GM18861 (cell line): ENCODE results near the gene OPN1SW.

Source experiments
- ATAC-seq: cut with Tn5 transposase; IDR thresholded peaks from one replicate; pipeline ENCODE4 v1.9.1; 2021; ENCODE audit not compliant: unreplicated experiment

OPN1SW gene

DNA sequence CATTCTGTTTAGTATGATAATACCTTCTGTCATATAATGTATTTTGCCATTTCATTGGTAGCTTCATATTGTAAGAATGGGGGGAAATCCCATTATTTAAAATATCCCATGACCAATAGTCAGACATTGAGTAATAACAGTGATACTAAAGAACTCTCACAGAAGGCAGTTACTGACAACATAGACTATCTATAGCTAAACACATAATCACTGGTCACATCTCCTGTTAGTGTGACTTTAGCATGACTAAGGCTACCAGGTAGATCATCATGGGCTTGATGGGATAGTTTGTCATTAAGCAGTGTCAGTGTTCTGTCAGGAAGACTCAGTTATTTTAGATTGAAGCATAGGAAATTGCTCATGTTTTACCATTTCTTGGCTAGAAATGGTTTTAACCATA lies 16.4 kb downstream of the OPN1SW start:
- no peak for ATAC-seq

DNA sequence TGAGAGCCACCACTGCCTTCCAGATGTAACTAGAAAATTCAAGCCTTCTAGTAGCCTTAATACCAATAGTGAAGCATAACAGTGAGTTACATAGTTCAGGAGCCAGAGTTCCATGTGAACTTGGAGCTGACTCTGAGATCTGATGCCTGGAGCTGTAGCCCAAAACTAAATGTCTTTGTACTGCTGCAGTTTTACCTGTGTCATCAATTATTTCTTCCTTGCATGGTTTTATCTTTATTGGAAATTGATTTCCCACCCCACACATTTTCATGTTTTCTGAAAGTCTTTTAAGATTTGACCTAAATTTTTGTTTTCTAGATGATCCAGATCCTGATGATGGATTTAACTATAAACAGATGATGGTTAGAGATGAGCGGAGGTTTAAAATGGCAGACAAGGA lies 17.0 kb downstream of the OPN1SW start:
- ATAC-seq = no peak

DNA sequence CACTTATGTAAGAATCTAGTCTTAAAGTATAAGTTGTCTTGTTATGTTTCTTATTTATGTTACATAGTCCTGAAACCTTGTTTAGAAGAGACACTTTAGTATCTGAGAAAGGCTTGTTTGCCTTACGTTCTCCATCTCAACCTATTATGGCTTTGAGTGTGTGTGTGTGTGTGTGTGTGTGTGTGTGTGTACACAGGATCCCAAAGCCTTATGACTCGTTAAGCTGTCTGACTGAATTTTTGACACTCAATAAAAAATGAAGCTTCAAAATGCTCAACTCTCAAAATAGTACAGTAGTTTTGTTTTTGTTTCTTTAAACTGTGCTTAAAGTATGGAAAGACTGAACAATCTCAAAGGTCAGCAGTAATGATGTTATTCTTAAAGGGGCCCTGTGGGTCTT lies 18.4 kb downstream of the OPN1SW start:
- ATAC-seq = no peak

DNA sequence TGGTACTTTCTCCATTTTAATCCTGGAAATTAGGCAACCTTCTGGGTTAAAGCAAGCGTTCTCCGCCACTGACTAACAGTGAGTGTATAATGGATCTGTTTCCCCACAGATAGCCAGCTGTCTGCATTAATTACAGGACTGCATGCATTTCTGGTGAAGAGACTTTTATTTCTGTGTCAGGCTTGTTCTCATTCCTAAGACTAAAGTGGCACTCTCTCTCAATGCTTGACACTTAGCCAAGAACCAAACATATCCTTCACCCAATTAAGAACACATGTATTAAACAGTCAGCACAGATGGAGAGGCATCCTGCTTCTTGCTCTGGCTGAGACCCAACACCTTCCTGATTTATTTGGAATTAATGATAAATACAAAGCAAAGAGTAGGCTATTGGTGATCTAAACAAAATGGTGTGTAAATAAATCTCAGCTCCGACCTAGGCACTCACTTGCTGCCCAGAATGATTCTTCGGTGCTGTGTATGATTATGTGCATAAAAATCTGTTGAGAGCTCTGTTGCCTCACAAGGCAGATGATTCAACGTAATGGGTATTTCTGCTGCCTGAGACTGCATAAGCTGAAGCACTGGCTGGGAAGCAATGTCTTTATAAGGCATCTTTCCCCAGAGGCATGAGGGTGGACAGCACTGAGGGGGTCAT lies 19.6 kb downstream of the OPN1SW start:
- ATAC-seq = no peak

DNA sequence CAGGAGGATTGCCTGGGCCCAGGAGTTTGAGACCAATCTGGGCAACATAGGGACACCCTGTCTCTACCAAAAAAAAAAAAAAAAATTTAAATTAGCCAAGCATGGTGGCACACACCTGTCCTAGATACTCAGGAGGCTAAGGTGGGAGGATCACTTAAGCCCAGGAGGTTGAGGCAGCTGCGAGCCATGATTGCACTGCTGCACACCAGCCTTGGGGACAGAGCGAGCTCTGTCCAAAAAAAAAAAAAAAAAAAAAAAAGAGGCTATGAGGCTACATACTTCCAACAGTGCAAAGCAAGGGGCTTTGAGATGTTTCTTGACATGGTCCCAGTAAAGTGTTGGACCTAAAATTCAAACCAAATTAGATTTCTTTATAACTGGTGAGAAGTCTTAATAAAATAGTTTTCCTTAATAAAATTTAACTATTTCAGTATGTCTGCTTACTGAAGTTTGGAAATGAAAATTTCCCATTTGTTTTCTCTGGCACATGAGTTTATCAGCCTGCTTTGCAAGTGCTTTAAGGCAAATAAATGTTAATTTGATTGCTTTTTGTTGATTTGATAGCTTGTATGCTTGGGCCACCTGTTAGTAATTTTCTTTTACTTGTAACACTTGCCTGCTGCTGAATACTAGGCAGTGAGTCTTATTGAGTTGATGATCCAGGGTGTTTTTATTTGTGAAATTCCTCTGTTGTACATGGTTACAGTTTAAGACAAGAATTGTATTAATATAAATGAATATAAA lies 20.3 kb downstream of the OPN1SW start:
- no peak for ATAC-seq

DNA sequence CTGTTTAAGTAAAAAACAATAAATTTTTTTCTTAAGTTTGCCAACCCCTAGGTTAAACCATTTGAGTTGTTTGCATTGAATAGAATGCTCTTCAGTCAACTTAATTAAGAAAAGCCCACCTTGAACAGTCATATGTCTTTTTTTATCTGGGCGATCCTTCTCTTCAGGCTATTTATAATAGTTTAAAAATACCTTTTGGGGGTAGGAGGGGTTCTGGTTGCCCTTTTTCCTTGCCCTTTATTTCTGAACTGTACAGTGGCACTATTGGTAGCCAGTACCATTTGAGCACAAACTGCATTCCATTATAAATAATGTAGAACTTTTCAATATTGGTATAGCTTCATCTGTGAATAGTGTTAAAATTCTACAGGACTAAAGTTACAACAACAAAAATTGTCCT lies 23.3 kb downstream of the OPN1SW start:
- ATAC-seq = no peak

DNA sequence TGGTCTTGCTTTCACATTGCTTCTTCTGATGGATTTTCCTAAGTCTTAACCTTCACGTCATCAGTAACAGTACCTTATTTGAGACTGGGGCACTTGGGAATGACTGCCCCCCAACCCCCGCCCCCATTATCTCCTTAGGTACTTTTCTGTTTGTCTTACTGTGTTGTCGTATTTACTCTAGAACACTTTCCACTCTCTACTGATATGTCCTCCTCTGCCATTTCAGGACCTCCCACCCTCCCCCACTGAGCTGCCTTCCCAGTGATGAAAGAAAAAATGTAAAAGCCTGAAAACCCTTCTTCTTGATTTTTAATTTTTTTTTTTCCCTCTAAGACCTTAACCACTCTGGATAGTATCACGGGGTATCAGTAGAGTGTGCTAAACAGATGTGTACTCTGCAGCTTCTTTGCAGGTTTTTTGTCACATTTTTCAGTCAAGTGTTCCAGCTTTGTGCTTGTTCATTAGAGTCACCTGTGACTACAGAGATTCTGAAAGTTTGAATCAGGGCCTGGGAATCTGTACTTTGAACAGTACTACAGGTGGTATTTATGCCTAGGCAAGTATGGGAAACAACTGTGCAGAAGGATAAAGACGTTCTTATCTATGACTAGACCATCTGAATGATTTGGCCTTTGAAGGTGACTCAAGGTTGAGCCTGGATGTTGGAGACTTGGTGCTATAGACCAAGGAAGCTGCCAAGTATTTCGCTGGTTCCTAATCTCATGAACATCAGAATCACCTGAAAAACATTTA lies 28.1 kb downstream of the OPN1SW start:
- ATAC-seq = no peak

DNA sequence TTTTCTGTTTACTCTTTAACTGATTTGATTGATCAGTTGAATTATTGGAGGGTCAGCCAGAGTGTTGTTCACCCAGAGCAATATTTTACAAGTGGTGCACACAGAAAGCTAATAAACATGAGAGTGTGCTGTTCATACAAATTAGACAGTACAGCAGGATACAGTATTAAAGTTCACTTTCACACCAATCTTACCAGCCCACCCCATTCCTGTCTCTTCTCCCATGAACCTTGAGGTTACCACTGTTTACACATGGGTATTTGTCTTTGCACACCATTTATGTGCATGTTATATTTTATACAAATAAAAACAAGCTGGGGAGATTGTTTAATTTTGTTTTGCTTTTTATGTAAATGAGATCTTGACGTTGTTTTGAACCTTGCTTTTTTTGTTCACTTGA lies 29.9 kb downstream of the OPN1SW start:
- no peak for ATAC-seq

DNA sequence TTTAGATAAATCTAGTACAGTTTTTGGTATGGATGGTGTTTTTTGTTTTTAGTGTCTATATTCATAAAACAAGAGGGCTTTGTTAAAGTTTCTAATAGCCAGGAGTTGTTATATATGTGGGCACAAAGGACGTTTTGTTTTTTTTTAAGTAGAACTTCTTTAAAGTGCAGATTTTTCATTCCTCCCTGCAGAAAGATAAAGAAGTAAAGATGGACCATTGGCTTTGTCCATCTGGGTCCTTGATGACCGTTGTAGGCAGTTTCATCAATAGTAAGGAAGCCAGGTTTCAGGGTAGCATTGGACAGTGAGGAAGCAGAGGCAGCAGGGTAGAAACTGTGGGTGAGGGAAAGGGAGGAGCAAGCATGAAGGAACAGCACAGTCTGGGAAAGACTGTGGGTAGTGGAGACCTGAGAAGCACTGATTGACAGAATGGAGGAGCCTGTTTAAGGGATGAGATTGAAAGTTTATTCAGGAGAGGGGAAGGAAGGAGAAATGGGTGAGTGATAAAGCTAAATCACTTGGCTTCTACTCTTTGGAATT lies 31.2 kb downstream of the OPN1SW start:
- no peak for ATAC-seq

DNA sequence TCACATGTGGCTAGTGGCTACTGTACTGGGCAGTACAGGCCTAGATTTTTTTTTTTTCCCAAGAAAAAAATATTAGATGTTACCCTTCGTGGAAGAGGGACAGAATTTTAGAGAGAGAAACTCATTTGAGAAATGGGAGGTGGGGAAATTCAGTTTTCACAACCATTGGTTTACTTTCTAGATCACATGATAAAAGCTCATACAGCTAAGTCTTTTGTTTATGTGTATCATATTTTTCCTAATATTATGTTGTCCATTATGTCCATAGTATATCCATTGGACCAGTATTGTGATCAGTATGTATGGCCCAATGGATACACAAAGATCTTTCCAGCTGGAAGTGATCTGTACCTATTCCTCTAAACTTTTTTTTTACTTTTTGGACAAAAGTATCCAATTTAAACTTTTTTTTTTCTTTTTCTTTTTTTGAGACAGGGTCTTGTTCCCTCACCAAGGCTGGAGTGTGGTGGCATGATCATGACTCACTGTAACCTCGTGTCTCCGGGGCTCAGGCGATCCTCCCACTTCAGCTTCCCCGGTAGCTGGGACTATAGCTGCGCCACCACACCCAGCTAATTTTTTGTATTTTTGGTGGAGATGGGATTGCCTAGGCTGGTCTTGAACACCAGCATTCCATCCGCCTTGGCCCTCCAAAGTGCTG lies 32.4 kb downstream of the OPN1SW start:
- ATAC-seq = no peak

DNA sequence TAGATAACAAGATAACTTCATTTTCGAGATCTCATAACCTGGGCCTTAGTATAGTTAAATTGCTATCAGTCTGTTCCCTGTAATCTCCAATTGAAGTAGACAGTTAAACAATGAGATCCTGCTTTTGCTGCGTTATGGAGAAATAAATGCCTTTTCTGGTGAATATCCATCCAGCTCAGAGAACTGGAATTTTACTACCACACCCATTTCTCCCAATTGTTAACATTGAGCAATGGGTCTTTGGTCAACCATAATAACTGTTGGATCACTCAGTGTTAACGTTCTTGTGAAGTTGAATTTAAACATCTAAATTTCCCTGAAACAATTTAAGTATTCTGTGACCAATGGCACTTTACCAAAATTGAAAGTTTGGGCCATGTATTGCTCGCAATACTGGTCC lies 33.4 kb downstream of the OPN1SW start:
- no peak for ATAC-seq

DNA sequence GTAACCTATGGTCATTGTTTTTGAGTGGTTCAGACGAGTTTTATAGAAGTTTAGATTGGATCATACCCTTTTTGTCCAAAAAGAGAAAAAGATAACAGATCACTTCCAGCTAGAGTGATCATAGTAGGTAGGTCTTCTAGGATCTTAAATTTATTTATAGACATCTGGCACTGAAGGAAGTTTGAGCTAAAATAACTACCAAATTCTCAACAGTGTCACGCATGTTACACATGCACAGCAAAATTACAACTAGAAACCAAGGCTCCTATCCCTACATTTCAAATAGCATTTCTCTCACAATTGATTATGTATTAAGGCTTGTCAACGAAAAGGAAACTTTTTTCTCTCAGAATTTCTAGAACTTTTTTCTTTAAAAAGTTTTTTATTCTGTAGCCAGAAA lies 34.1 kb downstream of the OPN1SW start:
- no peak for ATAC-seq

DNA sequence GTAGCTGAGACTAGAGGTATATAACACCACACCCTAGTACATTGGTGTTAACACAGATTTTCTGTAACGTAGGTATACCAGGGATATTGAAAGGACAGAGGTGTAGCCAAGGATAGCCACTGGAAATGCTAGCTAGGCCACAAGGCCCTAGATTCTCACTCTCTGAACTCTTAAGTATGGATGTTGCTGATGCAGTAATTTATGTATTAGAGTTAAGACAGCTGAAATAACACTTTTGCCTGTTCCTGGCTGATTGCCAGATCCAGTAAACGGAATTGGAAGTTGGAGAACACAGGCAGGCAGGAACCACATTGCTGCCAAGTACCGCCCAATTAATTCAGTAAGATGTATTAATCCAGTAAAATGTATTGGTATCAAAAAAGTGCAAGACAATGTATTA lies 34.6 kb downstream of the OPN1SW start:
- no peak for ATAC-seq

DNA sequence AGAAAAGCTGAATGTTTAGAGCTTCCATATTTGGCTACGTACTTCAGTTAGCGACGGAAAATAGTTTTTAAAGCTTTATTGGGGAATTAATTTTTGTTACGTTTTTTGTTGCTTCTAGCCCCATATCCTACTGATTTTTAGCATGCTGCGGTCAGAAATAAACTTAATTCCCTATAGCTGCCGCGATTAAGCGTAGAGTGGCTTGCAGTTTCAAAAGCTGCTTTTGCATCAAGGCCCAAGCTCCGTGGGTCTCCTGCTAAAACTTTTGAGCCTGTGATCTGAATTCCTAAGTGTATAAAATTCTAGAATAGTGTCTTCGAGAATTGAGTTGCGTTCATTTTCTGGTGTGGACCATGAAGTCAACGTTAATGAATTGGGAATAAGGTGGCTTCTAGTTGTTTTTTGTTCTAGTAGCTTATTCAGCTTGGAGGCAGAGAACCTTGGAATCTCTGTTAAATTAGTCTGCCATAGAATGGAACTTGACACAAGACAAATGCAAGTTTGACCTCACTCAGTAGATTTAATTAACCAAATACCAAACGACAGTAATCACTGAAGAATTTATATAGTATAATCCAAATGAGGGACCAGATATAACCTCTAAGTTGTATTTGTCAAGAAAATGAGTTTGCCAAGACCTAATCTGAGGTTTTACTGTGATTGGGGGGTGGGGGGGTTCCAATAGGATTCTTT lies 35.5 kb downstream of the OPN1SW start:
- no peak for ATAC-seq

DNA sequence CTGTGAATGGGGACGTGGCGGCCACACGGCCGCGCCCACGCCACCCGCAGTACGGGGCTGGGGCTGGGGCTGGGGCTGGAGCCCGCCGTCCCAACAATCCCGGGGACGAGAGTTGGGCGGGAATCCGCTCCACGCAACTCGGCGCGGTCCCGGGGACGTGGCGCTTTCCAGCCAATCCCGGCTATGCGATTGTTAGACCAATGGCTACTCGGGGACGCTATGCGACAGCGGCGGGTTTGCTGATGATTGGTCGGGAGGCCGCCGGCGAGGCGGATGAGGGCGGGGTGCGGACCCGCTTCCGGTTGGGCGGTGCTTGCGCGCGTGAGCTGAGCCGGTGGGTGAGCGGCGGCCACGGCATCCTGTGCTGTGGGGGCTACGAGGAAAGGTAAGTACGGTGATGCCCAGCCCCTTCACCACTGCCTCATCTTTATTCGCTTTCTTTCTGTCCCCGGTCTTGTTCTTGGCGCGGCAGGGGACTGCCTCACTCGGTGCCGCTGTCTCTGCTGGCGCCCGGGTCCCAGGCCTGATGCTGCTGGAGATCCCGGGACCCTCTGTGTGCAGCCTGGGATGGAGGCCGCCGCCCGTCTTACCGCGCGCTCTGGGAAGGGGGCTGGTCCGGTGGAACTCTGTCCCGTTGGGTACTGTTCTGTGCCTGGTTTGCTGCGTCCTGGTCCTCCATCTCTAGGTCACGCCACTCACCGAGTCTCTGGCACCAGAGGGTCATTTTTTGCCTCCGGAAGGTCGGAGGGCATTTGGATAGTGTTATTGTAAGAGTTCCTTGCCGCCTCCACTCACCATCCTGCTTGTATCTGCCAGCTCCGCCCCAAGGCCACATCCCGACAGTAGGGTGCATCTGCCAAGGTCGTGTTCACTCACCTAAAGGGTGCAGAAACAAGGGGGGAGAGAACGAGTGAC lies 36.3 kb downstream of the OPN1SW start, which contains the start of gene CALU:
CALU (plus strand) TSS at position 312 of the 915 bp plus-strand sequence. CDS start 9,225 bp downstream, outside the sequence.
- ATAC-seq = peak; percentile 95

DNA sequence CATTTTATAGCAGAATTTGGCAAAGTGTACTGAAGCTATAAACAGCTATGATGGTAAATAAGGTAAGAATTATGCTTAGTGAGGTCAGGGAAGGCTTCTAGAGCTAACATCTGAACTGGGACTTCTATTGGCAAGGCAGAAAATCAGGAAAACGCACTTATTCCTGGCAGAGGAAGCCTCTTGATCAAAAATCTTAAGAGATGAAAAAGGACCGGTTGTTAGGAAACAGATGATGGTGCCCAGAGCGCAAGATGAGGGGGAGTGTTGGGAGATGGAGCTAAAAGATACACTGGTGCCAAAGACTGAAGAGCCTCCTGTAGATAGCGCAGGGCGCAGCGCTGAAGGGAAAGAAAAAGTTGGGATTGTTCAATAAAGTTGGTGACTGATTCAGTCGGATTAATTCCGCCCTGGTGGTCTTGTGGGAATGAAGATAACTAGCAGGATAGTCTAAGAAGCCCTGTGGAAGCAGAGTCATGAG lies 37.0 kb downstream of the OPN1SW start:
- ATAC-seq = no peak

DNA sequence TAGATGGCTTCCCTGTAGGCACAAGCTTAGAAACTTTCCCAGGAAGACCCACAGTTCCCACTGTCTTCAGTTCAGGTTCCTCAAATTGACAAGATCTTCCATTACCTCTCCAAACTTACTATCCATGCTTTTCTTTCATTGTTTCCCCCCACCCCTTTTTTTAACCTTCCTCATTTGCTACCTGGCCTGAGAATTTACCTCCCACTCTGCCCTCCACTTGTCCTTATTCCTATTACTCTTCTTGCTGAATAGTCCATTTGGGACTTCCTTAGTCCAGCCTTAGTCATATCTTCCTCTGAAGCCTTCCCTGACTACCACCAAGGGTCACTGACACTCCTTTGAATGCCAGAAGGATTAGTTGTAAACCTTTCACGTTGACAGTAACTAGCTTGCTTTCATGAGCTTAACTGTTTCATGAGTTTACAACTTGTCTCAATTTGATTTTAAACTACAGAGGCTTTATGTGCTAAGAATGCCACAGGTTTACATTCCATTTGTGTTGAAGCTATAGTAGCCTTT lies 37.7 kb downstream of the OPN1SW start:
- ATAC-seq = no peak

DNA sequence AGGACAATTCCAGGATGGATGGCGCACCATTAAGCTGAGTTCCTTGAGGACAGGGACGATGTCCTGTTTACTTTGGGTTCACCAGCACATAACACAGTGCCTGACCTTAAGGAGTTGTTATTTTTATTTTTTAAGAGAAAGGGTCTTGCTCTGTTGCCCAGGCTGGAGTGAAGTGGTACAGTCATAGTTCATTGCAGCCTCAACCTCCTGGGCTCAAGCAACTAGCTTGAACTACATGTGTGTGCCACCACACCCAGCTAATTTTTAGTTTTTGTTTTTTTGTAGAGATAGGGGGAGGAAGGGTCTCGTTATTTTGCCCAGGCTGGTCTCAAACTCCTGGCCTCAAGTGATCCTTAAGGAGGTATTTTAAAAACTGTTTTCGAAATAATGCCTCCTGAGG lies 38.2 kb downstream of the OPN1SW start:
- no peak for ATAC-seq

DNA sequence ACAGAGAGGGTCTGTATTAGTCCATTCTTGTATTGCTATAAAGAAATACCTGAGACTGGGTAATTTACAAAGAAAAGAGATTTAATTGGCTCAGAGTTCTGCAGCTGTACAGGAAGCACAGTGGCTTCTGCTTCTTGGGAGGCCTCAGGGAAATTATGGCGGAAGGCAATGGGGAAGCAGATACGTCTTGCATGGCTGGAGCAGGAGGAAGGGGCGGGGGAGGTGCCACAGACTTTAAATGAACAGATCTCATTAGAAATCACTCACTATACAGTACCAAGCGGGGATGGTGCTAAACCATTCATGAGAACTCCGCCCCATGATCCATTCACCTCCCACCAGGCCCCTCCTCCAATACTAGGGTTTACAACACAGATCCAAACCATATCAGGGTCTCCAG lies 40.2 kb downstream of the OPN1SW start:
- ATAC-seq = no peak
